ENCODE results near the gene ENOX1.

ENOX1 gene

GRCh38 chr13:43545317-43545874 lies 241.4 kb downstream of the ENOX1 start:
- in situ Hi-C loops (cut with HindIII; ENCODE audit: low sequenced_read_pairs), result no loop called here
- peak; percentile 35 for DNase-seq (ENCODE audit: low read depth, low spot score)
- TF ChIP-seq CTCF (IDR thresholded peaks at IDR 0.05; ENCODE audit: low read depth, low read length), result no peak
- H3K4me3 ChIP-seq (ENCODE audit: low read depth, low read length), result no peak overlapping the region

- no peak overlapping the region for H3K4me3 ChIP-seq (ENCODE audit: low read depth, low read length)
- no peak for TF ChIP-seq CTCF (IDR thresholded peaks at IDR 0.05; ENCODE audit: low read depth, low read length)
- DNase-seq (ENCODE audit: low read depth, low spot score), result no peak
- in situ Hi-C loops (cut with HindIII; ENCODE audit: low sequenced_read_pairs), result no loop called here
These were observed 242.1 kb downstream of the ENOX1 start for GRCh38 chr13:43544631-43545030.

- H3K4me3 ChIP-seq (ENCODE audit: low read depth, low read length), result no peak overlapping the region
- in situ Hi-C loops (cut with HindIII; ENCODE audit: low sequenced_read_pairs), result no loop called here
- no peak for TF ChIP-seq CTCF (IDR thresholded peaks at IDR 0.05; ENCODE audit: low read depth, low read length)
- peak; percentile 19 for DNase-seq (ENCODE audit: low read depth, low spot score)
These were observed 242.8 kb downstream of the ENOX1 start for GRCh38 chr13:43544011-43544410.

- in situ Hi-C loops (cut with HindIII; ENCODE audit: low sequenced_read_pairs), result no loop called here
- no peak overlapping the region for H3K4me3 ChIP-seq (ENCODE audit: low read depth, low read length)
- no peak for DNase-seq (ENCODE audit: low read depth, low spot score)
- TF ChIP-seq CTCF (IDR thresholded peaks at IDR 0.05; ENCODE audit: low read depth, low read length), result no peak
These were observed 243.4 kb downstream of the ENOX1 start for GRCh38 chr13:43543331-43543730.

GRCh38 chr13:43537124-43537523 lies 249.6 kb downstream of the ENOX1 start:
- DNase-seq (ENCODE audit: low read depth, low spot score), result no peak
- H3K4me3 ChIP-seq (ENCODE audit: low read depth, low read length), result no peak overlapping the region
- in situ Hi-C loops (cut with HindIII; ENCODE audit: low sequenced_read_pairs), result no loop called here
- TF ChIP-seq CTCF (IDR thresholded peaks at IDR 0.05; ENCODE audit: low read depth, low read length), result no peak

GRCh38 chr13:43529796-43530195 lies 257.0 kb downstream of the ENOX1 start:
- no peak for DNase-seq (ENCODE audit: low read depth, low spot score)
- TF ChIP-seq CTCF (IDR thresholded peaks at IDR 0.05; ENCODE audit: low read depth, low read length), result no peak
- in situ Hi-C loops (cut with HindIII; ENCODE audit: low sequenced_read_pairs), result no loop called here
- no peak overlapping the region for H3K4me3 ChIP-seq (ENCODE audit: low read depth, low read length)

GRCh38 chr13:43528992-43529391 lies 257.8 kb downstream of the ENOX1 start:
- no peak overlapping the region for H3K4me3 ChIP-seq (ENCODE audit: low read depth, low read length)
- DNase-seq (ENCODE audit: low read depth, low spot score), result no peak
- TF ChIP-seq CTCF (IDR thresholded peaks at IDR 0.05; ENCODE audit: low read depth, low read length), result no peak
- in situ Hi-C loops (cut with HindIII; ENCODE audit: low sequenced_read_pairs), result no loop called here
